Thyroid gland (tissue), 4 donors: ENCODE data around the gene RPL38. TPM values are rescaled to one million over a fixed set of nuclear protein-coding genes. Genes with fewer than 3 reads are reported as not detected.

ENCODE experiments used
- DNase-seq, 2 donors: peaks; one replicate each; pipeline ENCODE4 v3.0.0-alpha.2; 2019
- H3K27ac ChIP-seq, 3 donors: fragments of 200-600 bp; sonication (generic); 1 replicate in 2 of 3; 2 replicates in 1 of 3; pipeline ENCODE4 v1.5.1; 2016 to 2019; ENCODE audit warnings: mild to moderate bottlenecking in 1 of 3, moderate library complexity in 1 of 3
- H3K27me3 ChIP-seq: fragments of 200-600 bp; sonication (generic); one replicate; pipeline ENCODE4 v1.5.1; 2019
- H3K36me3 ChIP-seq, 2 donors: fragments of 200-600 bp; sonication (generic); one replicate each; pipeline ENCODE4 v1.5.1; 2016 to 2019
- H3K4me1 ChIP-seq, 2 donors: fragments of 200-600 bp; sonication (generic); one replicate each; pipeline ENCODE4 v1.5.1; 2017 to 2019
- H3K4me3 ChIP-seq, 3 donors: fragments of 200-600 bp; sonication (generic); replicated peaks in 1 of 3; 1 replicate in 2 of 3; 2 replicates in 1 of 3; pipeline ENCODE4 v1.5.1; 2016; ENCODE audit warnings: mild to moderate bottlenecking in 1 of 3
- H3K9me3 ChIP-seq: fragments of 200-600 bp; sonication (generic); one replicate; pipeline ENCODE4 v1.5.1; 2017
- CTCF ChIP-seq, 6 experiments: fragments of 200-600 bp in 3 of 6; fragments of 450-650 bp in 3 of 6; sonication (generic) in 3 of 6; IDR thresholded peaks; one replicate each; pipeline ENCODE4 v1.5.1; 2016 to 2019; ENCODE audit warnings: antibody characterized with exemption in 6 of 6, mild to moderate bottlenecking in 2 of 6, inconsistent platforms in 1 of 6, moderate library complexity in 1 of 6
- POLR2A ChIP-seq, 2 donors: fragments of 450-650 bp; IDR thresholded peaks; one replicate each; pipeline ENCODE4 v1.6.1; 2017; ENCODE audit warnings: antibody characterized with exemption in 2 of 2, mild to moderate bottlenecking in 2 of 2, moderate library complexity in 1 of 2
- WGBS, 2 donors: methylation state at CpG; one replicate each; pipeline ENCODE4 v1.1.5; 2017; 5-methylcytosine and 5-hydroxymethylcytosine counted together
- intact Hi-C: fragments of 100-400 bp; cut with DNase I; formaldehyde crosslinking; loops from one replicate; pipeline ENCODE4 v1.15.1; 2023
- total RNA-seq, 4 donors: library from RNA; depleted of rRNA; stranded (reverse); fragments of >200 nt; gene quantifications; one replicate each; pipeline ENCODE4 v1.2.3, GENCODE V29; 2016

RPL38 gene
- total RNA-seq, 4 donors from 2014 or later, result 320 to 657 (median 412) TPM

- H3K27me3 ChIP-seq, result no peaks in the 10 kb centered on the region
- H3K4me3 ChIP-seq, result no peak overlapping the region
- H3K9me3 ChIP-seq, result no peaks in the 10 kb centered on the region
- intact Hi-C loops, result no loop called here
- H3K4me1 ChIP-seq, result no peaks in the 10 kb centered on the region
- WGBS, 2 donors, result 80 to 88% methylated on average over 9 of the region's 9 CpGs
- TF ChIP-seq CTCF (IDR thresholded peaks at IDR 0.05) (no peak), POLR2A (IDR thresholded peaks at IDR 0.05) (no peak)
- no peak overlapping the region for H3K27ac ChIP-seq
- no peak for DNase-seq
- no peaks in the 10 kb centered on the region for H3K36me3 ChIP-seq
Measured at GRCh38 chr17:74164446-74165045, 38.9 kb upstream of the RPL38 start.

GRCh38 chr17:74165797-74166365, 37.6 kb upstream of the RPL38 start:
- no peak for DNase-seq
- TF ChIP-seq CTCF (IDR thresholded peaks at IDR 0.05), result no peak
- no peak for TF ChIP-seq POLR2A (IDR thresholded peaks at IDR 0.05)
- Histone ChIP-seq H3K27ac (no peak overlapping the region), H3K9me3 (no peaks in the 10 kb centered on the region), H3K4me1 (no peaks in the 10 kb centered on the region), H3K36me3 (no peaks in the 10 kb centered on the region), H3K4me3 (no peak overlapping the region), H3K27me3 (no peaks in the 10 kb centered on the region)
- 77 to 79% methylated on average over 8 of the region's 8 CpGs for WGBS, 2 donors
- intact Hi-C loops, result no loop called here

GRCh38 chr17:74170924-74171323, 32.6 kb upstream of the RPL38 start:
- intact Hi-C loops, result no loop called here
- no peak overlapping the region for H3K4me3 ChIP-seq
- 70 to 75% methylated on average over 1 of the region's 1 CpG for WGBS, 2 donors

GRCh38 chr17:74172700-74173099, 30.8 kb upstream of the RPL38 start:
- no peak for DNase-seq
- 62 to 64% methylated on average over 3 of the region's 3 CpGs for WGBS, 2 donors
- intact Hi-C loops, result no loop called here
- no peaks in the 10 kb centered on the region for H3K4me1 ChIP-seq
- no peak overlapping the region for H3K4me3 ChIP-seq
- H3K27me3 ChIP-seq, result no peaks in the 10 kb centered on the region
- H3K9me3 ChIP-seq, result no peaks in the 10 kb centered on the region
- H3K36me3 ChIP-seq, result no peaks in the 10 kb centered on the region
- H3K27ac ChIP-seq, result no peak overlapping the region
- no peak for TF ChIP-seq CTCF (IDR thresholded peaks at IDR 0.05)
- TF ChIP-seq POLR2A (IDR thresholded peaks at IDR 0.05), result no peak

More at GRCh38 chr17:74170924-74171323, 32.6 kb upstream of the RPL38 start:
- Histone ChIP-seq H3K27me3 (no peaks in the 10 kb centered on the region), H3K4me1 (no peaks in the 10 kb centered on the region), H3K9me3 (no peaks in the 10 kb centered on the region), H3K36me3 (no peaks in the 10 kb centered on the region), H3K27ac (no peak overlapping the region)
- no peak for DNase-seq
- TF ChIP-seq CTCF (IDR thresholded peaks at IDR 0.05), result no peak
- TF ChIP-seq POLR2A (IDR thresholded peaks at IDR 0.05), result no peak

GRCh38 chr17:74176546-74177001, 26.9 kb upstream of the RPL38 start:
- Histone ChIP-seq H3K27me3 (no peaks in the 10 kb centered on the region), H3K27ac (no peak overlapping the region), H3K9me3 (no peaks in the 10 kb centered on the region), H3K36me3 (no peaks in the 10 kb centered on the region), H3K4me3 (no peak overlapping the region), H3K4me1 (no peaks in the 10 kb centered on the region)
- intact Hi-C loops, result loop anchor here (5.0 kb wide), 1 partner anchor 749 kb away; no protein-coding TSS in a partner anchor
- TF ChIP-seq POLR2A (IDR thresholded peaks at IDR 0.05) (no peak), CTCF (IDR thresholded peaks at IDR 0.05) (peak; percentile 28 to 86 (median 70))
- WGBS, 2 donors, result 47 to 53% methylated on average over 8 to 10 of the region's 10 CpGs
- DNase-seq, result peak; percentile 53 to 57
